ENCODE results near the gene CGNL1. TPM values are rescaled to one million over a fixed set of nuclear protein-coding genes. Genes with fewer than 3 reads are reported as not detected.

Gene CGNL1
- total RNA-seq, 1 experiment from 2014 or later = 3.4 TPM

DNA sequence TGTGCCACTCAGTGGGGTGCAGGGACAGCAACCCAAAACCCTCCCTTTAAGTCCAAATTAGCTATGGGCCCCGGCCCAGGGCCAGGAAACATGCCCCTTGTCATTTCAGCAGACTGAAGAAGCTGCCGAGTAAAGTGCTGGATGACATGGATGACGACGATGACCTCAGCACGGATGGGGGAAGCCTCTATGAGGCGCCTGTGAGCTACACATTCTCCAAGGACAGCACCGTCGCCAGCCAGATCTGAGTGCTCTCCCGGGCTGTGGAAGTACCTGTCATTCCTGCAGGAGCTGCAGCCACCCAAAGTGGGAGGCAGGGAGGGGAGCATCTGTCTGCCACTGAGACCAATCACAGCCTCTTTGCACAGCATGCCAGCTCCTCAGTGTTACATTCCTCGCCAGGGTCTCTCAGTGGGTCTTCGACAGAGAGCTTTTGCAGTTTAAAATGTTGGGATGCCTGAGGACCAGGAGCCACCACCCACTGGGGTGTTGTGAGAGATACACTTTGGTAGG lies 171.0 kb downstream of the CGNL1 start:
- DNase-seq (ENCODE audit: low spot score) = no peak

DNA sequence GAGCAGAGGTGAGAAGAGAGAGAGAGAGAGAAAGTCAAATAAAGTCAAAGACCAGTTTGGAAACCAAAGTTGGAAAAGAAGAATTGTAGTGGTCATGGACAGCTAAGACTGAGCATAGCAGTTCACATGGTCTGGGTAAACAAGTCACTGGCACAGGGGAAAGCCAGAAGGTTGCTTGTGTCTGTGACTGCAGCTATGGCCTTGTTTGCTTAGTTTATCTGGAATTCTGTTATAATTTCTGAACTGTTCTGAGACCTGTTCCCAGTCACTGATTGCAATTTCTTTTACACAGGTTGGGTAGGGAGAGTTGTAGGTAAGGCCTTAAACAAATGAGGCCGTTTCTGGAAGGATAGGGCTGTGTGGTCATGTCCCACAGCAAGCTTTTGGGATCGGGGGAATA lies 172.0 kb downstream of the CGNL1 start:
- DNase-seq (ENCODE audit: low spot score) = no peak

DNA sequence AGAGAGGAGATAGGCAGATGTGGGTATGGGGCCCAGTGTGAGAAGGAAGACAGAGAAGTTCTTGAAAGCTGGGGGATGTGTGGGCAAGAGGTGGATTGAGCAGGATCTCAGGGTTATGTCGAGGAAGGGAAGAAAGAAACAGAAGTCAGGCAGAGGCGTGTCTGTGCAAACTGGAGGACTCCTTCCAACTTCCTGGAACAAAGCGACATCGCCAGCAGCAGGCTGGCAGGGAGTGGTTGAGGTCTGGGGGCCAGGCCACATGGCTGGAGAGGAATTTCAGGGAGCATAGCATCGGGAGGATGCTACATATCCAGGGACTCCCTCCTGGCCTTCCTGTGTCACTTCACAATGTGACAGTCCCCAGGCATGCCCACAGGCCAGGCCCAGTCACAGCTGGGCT lies 172.5 kb downstream of the CGNL1 start:
- DNase-seq (ENCODE audit: low spot score) = no peak

DNA sequence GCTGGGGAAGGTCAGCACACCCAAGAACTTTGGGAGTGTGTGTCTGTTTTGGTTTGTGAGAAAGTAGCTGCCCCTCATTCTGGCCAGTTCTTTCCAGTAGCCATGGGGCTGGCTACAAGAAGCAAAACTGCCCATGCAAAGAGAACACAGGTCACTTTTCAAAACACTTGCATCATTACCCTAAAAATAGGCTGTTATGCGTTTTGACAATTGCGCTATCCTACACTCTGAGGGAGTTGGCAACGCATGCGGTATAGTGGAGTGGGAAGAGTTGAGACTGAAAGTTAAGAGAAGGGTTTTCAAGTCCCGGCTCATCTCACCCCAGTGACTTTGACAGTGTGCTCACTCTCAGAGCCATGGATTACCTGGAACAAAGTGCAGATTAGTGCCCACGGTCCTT lies 173.6 kb downstream of the CGNL1 start:
- DNase-seq (ENCODE audit: low spot score) = no peak

DNA sequence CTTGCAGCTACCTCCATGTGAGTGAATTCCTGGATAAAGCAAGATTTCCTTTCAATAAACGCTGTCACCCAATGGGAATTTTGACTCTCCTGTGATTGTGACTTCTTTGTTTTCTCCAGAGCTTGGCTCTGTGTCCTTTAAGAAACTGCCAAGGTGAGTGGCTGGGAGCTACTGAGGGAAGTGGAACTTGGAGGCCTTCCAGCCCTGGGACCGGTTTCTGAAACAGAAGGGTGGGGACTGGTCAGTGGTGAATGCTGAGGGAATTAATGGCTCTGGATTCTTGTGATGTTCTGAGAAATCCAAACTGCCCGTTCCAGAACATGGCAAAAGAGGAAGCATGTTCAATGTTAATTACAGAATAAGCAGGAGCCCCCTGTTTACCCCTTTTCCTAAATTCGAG lies 174.3 kb downstream of the CGNL1 start:
- peak; percentile 42 for DNase-seq (ENCODE audit: low spot score)

DNA sequence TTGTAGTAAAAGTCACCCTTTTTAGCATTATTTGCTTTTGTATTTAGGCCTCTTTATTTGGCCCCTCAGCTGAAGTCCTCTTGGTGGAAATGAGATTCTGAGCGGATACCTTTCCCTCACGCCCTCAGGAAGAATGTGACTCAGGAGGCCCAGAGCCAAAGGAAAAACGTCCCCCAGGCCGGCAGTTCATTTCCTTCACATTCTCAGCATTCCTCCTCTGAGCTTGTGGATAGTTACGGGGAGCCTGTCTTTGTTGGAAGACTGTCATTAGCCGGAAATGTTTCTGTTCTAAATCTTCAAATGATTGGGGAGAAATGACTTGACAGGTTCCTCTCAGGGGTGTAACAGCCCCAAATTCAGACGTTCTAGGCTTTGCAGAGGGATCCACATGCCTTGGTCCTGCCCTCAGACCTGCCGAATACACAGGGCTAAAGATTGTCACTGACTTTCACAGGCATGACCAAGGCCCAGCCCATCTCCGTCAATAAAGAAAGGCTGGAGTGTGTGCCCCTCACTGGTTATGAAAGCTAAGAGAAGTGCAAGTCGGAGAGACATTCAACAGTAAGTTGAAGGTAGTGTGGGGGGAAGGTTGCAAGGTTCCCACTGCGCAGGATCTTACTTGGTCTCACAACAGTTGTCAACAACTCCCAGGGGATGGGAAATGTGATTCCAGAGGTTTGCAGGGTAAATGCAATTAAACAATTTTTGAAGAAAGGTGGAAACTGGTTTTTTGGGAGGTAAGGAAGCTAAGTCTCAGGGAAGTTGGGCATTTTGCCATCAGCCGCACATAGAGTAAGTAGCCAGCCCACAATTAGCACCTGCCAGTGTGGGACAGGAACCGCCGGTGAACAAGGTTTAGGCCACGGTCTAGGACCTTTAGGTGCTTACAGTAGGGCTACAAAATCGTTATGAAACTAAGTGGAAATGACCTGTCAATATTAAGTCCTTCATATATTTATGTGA lies 175.7 kb downstream of the CGNL1 start:
- DNase-seq (ENCODE audit: low spot score) = peak; percentile 93

DNA sequence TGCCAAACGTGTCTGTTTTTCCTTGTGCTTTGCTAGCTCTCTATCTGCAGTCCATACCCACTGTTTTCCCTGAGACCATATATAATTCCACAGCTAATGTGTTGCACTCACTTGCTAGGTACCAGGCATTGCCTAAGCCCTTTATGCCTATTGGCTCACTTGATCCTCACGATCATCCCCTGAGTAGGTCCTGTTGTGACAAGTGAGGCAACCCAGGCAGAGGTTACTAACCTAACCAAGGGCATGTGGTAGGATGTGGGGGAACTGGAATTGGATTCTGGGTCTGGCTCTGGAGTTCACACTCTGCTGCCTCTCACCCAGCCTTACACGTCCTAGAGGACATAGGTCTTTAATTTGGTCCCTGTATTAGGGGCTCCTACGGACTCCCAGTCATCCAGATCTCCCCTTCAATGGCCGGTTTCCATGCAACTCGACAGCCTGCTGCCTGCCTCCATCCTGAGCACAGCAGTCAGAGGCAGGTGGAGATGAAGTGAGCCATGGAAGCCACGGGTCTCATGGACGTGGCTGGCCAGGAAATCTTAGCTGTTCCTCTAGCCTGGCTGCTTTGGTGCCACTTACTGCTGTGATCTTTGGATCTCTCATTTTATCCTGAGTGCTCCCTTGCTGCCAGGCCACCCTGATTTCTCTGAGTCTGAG lies 176.5 kb downstream of the CGNL1 start:
- no peak for DNase-seq (ENCODE audit: low spot score)

DNA sequence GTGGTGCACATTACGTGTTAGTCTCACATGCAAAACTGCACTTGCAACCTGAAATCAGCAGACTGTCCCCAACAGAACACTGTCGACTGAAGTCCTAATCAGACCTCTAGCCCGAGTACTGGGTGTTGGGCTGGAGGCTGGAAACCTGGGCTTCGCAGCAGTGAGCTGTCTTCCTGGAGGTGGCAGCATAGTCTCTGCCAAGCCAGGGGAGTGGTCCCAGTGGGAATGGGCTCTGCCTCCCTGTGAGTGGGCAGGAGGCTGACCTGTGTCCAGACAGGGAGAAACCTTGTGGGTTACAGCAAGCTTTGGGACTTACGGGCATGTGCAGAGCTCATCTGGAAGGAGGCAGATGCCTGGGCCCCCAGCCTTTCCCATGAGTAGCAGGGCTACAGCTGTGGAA lies 177.2 kb downstream of the CGNL1 start:
- no peak for DNase-seq (ENCODE audit: low spot score)

DNA sequence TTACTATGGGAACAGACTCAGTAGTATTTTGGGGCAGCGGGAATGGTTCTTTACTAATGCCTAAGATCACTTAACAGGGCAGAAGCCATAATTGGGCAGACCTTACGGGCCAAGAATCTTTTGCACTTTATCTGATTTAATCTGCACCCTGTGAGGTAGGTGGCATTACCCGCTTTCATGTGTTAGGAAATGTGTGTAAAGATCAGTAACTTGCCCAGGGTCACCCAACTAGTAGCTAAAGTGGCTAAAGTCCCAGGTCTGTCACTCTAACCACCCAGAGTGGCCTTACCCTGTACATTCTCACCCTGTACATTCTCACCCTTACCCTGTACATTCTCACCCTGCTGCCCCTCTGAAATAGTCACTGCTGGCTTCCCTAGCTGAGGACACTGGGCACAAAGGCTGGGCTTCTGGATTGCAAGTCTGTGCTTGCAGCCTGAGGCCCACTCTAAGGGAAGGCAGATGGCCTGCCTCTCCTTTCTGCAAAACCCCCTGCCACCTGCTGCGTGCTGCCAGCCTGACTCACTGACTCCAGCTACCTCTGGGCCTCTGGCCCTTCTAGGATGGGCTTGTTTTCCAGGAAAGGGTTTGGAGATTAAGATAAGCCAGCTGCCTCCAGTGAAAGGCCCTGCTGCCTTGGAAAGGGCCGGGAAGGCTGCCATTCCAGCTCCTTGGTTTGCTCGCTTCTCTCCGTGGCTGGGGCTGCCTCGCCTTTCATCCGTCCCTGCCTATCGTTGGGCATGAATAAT lies 177.9 kb downstream of the CGNL1 start:
- DNase-seq (ENCODE audit: low spot score) = peak; percentile 65

DNA sequence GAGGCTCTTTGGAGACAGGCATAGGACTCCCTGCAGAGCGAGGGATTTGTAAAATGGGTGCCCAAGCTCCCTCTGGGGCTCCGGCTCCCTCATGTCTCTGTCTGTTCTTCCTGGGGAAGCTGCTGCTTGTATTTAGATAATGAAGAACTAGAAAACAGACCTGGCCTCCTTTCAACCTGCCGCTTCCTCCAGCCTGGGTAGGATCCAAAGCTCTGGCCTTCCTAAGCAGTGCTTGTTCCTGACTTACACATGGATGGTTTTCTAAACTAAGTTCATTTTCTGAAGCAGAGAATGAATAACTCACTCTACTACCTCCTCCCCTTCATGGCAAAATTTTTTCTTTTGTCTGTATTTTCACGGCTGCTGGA lies 178.5 kb downstream of the CGNL1 start:
- no peak for DNase-seq (ENCODE audit: low spot score)

DNA sequence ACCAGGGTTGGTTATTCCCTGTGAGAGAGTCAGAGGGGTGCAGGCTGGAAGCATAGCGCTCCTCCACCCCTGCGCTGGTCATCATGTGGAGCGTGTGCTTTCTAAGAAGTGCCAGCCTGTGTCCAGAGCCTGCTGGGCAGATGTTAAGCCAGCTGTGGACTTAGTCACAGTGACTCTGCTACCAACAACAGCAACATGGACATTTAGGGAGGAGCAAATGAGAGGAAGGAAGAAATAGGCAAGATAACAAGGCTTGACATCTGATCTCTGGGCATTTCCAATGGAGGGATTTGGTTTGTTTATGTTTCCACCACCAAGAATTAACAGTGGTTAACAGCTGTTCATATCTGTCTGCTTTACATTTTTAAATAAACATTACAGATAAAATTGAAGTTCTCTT lies 179.0 kb downstream of the CGNL1 start:
- no peak for DNase-seq (ENCODE audit: low spot score)

DNA sequence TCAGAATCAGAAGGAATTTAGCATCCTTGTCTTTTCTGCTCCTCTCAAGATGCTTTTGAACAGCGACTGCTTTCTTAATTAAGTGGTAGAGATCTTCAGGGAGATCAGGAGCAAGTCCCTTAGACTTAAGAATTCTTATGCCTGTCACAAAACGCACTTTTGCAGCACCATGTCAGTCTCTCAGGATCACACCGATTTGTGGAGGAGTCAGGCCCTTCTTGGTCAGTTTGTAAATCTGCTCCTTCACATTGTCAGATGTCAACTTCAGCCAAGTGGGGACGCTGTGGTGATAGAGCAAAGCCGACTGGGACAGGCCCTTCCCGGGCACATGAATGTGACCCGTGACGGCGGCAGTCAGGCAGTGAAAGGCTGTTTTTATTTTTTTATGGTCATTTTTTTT lies 179.7 kb downstream of the CGNL1 start:
- DNase-seq (ENCODE audit: low spot score) = no peak

DNA sequence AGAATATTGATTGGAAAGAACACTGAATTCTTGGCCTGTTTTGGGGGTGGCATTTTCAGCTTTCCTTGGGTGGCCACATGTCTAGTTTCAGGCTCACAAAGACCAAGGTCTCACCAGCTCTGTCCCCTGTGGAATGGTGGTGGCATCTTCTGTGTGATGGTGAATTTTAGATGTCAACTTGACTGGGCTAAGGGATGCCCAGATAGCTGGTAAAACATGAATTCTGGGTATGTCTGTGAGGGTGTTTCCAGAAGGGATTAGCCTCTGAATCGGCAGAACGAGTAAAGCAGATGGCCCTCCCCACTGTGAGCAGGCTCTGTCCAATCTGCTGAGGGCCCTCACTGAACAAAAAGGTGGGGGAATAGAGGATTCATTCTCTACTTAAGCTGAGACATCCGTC lies 181.0 kb downstream of the CGNL1 start:
- DNase-seq (ENCODE audit: low spot score) = no peak

DNA sequence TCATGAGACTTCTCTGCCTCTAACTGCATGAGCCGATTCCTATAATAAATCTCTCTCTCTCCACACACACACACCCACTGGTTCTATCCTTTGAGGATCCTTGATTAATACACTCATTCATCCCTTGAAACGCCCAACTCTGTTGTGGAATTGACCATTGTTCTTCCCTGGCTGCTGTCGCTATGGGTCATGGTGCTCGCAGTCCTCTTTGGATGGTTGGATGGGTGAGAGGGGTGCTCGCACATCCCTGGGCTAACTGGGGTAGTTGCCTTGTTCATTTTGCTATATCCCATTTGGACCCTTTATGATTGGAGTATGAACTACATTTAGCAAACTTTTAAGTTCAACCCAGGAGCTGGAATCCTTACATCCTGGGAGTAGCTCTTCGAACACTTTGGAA lies 181.5 kb downstream of the CGNL1 start:
- no peak for DNase-seq (ENCODE audit: low spot score)

DNA sequence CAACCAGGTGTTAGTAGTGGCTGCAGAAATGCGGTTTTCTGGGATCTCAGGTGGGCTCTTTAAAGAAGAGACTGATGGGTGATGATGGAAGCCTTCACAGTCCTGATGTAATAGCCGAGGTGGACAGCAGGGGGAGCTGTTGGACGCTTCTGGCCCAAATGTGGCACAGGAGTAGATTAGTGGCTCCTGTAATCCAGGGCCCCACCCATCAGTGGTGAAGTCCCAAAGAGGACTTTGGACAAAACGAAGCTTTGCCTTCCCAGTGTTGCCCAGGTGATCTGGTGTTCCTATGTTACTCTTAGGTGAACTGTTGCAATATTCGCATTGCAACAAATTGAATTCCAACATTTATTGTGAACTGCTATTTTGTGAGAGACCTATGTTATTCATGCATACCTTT lies 183.6 kb downstream of the CGNL1 start:
- peak; percentile 62 for DNase-seq (ENCODE audit: low spot score)

DNA sequence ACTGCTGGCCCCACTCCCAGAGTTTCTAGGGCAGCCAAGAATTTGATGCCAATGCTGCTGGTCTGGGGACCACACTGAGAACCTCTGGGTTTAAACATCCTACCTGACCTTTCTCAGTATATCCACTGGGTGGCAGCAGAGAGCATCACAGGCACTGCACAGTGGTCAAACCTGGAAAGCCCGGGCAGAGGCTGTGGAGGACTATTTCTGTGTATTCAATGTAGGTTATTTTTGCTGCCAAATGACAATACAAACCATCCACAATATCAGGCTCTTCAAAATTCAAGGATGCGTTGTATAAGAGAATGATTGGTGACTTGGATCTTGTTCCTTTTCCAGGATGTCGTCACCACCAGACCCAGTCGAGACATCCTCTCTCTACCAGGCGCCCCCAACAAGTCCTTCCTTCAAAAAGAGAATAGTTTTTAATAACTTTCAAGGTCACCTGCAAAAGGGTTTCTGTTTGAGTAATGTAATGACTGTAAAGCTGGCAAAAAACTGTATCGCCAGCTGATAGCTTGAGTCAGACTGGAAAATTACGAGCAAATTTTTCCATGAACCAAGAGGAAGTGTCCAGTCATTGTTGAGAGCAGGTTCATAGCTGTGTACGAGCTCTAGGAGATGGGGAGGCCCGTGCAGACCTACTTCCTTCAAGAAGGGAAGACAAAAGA lies 184.9 kb downstream of the CGNL1 start:
- DNase-seq (ENCODE audit: low spot score) = peak; percentile 82

DNA sequence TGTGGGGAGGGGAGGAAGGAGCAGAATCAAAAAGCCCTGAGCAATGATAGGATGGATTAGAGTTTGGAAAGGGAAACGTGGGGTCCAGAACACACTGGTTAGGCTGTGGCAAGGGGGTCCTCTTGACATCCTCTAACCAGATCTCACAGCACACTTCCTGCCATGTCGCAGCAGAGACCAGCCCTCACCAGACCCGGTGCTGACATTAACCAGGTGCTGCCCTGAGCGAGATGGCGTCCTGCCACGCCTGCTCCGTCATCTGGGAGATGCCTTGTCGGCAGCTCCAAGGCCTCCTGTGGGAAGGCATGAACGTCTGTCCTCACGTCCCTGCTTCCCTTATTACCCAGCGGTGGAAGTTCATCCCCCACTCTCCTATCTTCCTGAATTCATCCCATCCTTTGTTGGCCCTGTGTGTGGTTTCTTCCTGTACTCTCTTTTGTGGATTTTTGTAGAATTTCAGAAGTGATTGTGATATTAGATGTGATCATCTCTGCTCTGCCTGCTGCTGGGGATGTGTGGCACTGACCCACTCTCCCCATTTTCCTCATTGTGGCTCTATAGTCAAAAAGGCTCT lies 186.0 kb downstream of the CGNL1 start:
- no peak for DNase-seq (ENCODE audit: low spot score)

DNA sequence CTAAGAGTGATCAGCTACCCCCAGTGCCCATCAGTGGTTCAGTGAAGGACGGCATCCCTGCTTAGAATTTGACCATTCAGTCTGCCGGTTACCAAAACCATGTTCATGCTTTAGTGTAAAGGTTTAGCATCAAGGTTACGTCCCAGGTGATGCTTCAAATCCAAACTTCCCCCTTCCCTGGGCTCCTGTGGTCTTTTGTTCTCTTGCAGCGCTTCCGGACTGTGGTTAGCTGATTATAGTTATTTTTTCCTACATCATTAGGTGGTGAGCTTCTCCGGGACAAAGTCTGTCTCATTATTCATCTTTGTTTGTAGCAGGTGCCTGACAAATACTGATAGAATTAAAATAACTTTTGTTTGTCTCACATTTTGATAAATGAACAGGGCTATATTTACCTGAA lies 187.1 kb downstream of the CGNL1 start:
- DNase-seq (ENCODE audit: low spot score) = no peak

DNA sequence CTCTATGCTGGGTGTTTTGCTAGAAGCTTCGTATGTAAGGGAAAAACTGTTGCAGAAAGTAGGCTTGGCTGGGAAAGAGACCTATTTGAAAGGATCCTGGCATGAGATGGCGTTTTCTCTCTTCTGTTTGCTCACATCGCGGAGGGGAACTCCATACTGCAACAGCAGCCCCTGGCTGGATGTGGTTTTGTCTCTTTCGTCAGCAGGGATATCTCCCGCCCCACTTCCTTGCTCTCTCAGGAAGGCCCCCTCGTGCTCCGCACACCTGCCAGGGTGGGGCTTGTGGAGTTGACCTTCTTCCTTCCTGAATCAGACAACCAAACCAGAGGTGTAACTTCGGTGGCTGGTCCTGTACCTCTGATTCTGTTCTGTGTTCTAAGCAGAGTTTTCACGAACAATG lies 189.0 kb downstream of the CGNL1 start:
- no peak for DNase-seq (ENCODE audit: low spot score)

DNA sequence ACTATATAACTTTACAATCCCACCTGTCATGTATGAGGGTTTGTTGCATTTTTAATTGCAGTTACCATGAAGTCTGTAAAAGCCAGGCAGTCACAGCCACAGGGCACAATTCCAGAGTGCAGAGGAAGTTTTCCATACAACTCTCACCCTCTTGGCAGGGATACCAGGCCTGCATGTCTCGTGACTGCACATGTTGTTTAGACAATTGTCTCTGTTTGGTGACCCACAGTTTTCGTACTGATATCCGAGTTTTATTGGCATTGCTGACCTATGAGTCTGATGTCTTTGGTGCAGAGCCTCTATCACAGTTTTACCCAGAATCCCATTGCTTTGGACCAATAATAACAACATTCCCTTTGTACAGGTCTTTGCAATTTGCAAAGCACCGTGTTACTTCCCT lies 190.5 kb downstream of the CGNL1 start:
- DNase-seq (ENCODE audit: low spot score) = peak; percentile 31

DNA sequence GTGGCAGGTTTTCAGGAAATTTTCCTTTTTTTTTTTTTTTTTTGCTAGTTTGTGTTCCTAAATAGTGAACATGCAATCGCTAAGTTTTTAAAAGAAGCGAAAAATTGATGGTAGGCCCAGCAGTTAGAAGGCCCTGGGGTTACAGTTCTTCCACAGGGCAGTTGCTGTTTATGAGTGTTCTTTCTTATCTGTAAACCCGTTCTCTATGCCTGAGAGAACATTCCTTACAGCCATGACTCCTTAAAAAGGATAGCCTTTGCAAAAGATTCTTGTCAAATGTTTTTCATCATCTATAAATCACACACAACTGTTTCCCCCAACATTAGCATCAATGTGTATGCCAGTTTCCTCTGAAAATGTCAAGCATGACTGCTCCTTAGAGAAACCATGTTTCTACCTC lies 191.6 kb downstream of the CGNL1 start:
- no peak for DNase-seq (ENCODE audit: low spot score)

All from A172 (cell line).